ENCODE measurements around the gene SMKR1. TPM values are rescaled to one million over a fixed set of nuclear protein-coding genes. Genes with fewer than 3 reads are reported as not detected.

Gene SMKR1
- total RNA-seq, 1 experiment from 2014 or later, result 0.87 TPM

GRCh38 chr7:129515381-129515780, 13.1 kb downstream of the SMKR1 start:
- H2AFZ ChIP-seq (ENCODE audit: low read length), result no peak overlapping the region
- no peak overlapping the region for H3K18ac ChIP-seq (ENCODE audit: insufficient read length, low read depth, low read length)
- H3K27ac ChIP-seq (ENCODE audit: insufficient read length, low read depth, low read length), result no peak overlapping the region
- H4K20me1 ChIP-seq (ENCODE audit: control insufficient read depth, insufficient read depth, insufficient read length), result no peaks in the 10 kb centered on the region
- no peak overlapping the region for H3K56ac ChIP-seq (ENCODE audit: insufficient read length, low read depth, low read length)
- no CpG with 5 or more reads among the region's 4 CpGs for WGBS (ENCODE audit: extremely low coverage, insufficient read length, low lambda C conversion rate)
- no peak overlapping the region for H3K23ac ChIP-seq (ENCODE audit: insufficient read length, low read depth, low read length)
- H3K4me1 ChIP-seq (ENCODE audit: insufficient read depth, low read length), result peaks cover 3% of the 10 kb centered on the region; the same call in 1 of the 2 replicates
- H3K23me2 ChIP-seq (ENCODE audit: insufficient read length, low read depth, low read length, poor library complexity, severe bottlenecking), result no peaks in the 10 kb centered on the region
- H2BK20ac ChIP-seq (ENCODE audit: low read depth, low read length, poor library complexity, severe bottlenecking), result no peak overlapping the region
- TF ChIP-seq, protein P1, sequence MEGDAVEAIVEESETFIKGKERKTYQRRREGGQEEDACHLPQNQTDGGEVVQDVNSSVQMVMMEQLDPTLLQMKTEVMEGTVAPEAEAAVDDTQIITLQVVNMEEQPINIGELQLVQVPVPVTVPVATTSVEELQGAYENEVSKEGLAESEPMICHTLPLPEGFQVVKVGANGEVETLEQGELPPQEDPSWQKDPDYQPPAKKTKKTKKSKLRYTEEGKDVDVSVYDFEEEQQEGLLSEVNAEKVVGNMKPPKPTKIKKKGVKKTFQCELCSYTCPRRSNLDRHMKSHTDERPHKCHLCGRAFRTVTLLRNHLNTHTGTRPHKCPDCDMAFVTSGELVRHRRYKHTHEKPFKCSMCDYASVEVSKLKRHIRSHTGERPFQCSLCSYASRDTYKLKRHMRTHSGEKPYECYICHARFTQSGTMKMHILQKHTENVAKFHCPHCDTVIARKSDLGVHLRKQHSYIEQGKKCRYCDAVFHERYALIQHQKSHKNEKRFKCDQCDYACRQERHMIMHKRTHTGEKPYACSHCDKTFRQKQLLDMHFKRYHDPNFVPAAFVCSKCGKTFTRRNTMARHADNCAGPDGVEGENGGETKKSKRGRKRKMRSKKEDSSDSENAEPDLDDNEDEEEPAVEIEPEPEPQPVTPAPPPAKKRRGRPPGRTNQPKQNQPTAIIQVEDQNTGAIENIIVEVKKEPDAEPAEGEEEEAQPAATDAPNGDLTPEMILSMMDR (conservative IDR thresholded peaks at IDR 0.05), result no peak
- no peak overlapping the region for H3K9ac ChIP-seq (ENCODE audit: extremely low read depth, insufficient read length, low read length)
- H4K5ac ChIP-seq (ENCODE audit: insufficient read length, low read depth, low read length), result no peak overlapping the region
- no peaks in the 10 kb centered on the region for H3K9me3 ChIP-seq (ENCODE audit: control insufficient read depth, low read depth, low read length)
- Mint-ChIP-seq H3K4me3 (no peak overlapping the region), H3K4me1 (peaks cover 38 to 39% of the 10 kb centered on the region in 2 experiments), H3K9me3 (no peaks in the 10 kb centered on the region; a peak in 1 of 5 replicates), H3K36me3 (ENCODE audit: insufficient read depth in 1 of 3, low read depth in 3 of 3) (no peaks in the 10 kb centered on the region; a peak in 1 of 7 replicates), H3K27me3 (ENCODE audit: low read depth) (peaks cover 4% of the 10 kb centered on the region), H3K27ac (no peak overlapping the region; a peak in 1 of 7 replicates)
- no peaks in the 10 kb centered on the region for H3K27me3 ChIP-seq (ENCODE audit: insufficient read depth, low read length)
- no peak overlapping the region for H2BK12ac ChIP-seq (ENCODE audit: insufficient read length, low read depth, low read length)
- no peak overlapping the region for H2BK120ac ChIP-seq (ENCODE audit: low read depth, low read length, poor library complexity, severe bottlenecking)
- no peak overlapping the region for H3K4ac ChIP-seq (ENCODE audit: low read depth, low read length)
- H3K79me1 ChIP-seq (ENCODE audit: insufficient read depth, low read depth, low read length, poor library complexity, severe bottlenecking), result no peaks in the 10 kb centered on the region
- no peak overlapping the region for H3K4me2 ChIP-seq (ENCODE audit: insufficient read depth, insufficient read length, low read length)
- no peak overlapping the region for H4K8ac ChIP-seq (replicated peaks; ENCODE audit: insufficient read length, low read depth, low read length)
- no peaks in the 10 kb centered on the region for H3K79me2 ChIP-seq (ENCODE audit: insufficient read depth, low read length)
- H4K91ac ChIP-seq (ENCODE audit: insufficient read length, low read depth, low read length), result no peak overlapping the region
- no peak overlapping the region for H3K14ac ChIP-seq (ENCODE audit: insufficient read depth, low read length)
- no peak overlapping the region for H2BK15ac ChIP-seq (ENCODE audit: low read depth, low read length)
- no peak for DNase-seq
- no peak overlapping the region for H2AK5ac ChIP-seq (ENCODE audit: insufficient read length, low read length)
- no peak overlapping the region for H3T11ph ChIP-seq (ENCODE audit: low read length)
- H2BK5ac ChIP-seq (ENCODE audit: insufficient read length, low read length), result no peak overlapping the region
